ENCODE results near the gene SUMF1.

The SUMF1 gene

GRCh38 chr3:4497005-4497692 is 30.1 kb upstream of the SUMF1 start:
- no peak for DNase-seq

GRCh38 chr3:4496087-4496452 is 29.0 kb upstream of the SUMF1 start:
- DNase-seq: no peak

- no peak for DNase-seq
These were observed 28.4 kb upstream of the SUMF1 start for GRCh38 chr3:4495294-4496086.

GRCh38 chr3:4494895-4495264 is 27.8 kb upstream of the SUMF1 start:
- DNase-seq: no peak

- DNase-seq: peak; percentile 16
These were observed 27.1 kb upstream of the SUMF1 start for GRCh38 chr3:4493941-4494894.

GRCh38 chr3:4493014-4493940 is 26.2 kb upstream of the SUMF1 start, which contains the start of gene ITPR1:
TSS of gene ITPR1 (plus strand) at chr3:4493348. CDS start at chr3:4516492, 23,144 bp downstream.
- DNase-seq: peak; percentile 97

- peak; percentile 57 for DNase-seq
These were observed 25.3 kb upstream of the SUMF1 start for GRCh38 chr3:4492208-4493013.

GRCh38 chr3:4491855-4492207 is 24.8 kb upstream of the SUMF1 start:
- DNase-seq: no peak

- DNase-seq: no peak
These were observed 11.2 kb upstream of the SUMF1 start for GRCh38 chr3:4478261-4478660.

GRCh38 chr3:4476496-4476895 is 9.4 kb upstream of the SUMF1 start:
- DNase-seq: no peak

GRCh38 chr3:4475804-4476203 is 8.7 kb upstream of the SUMF1 start:
- DNase-seq: no peak

- peak; percentile 27 for DNase-seq
These were observed 7.8 kb upstream of the SUMF1 start for GRCh38 chr3:4474683-4475490.

- no peak for DNase-seq
These were observed 5.7 kb upstream of the SUMF1 start for GRCh38 chr3:4472766-4473165.

- no peak for DNase-seq
These were observed 5.2 kb upstream of the SUMF1 start for GRCh38 chr3:4472312-4472711.

GRCh38 chr3:4471907-4472306 is 4.8 kb upstream of the SUMF1 start:
- no peak for DNase-seq

- no peak for DNase-seq
These were observed 426 bp upstream of the SUMF1 start for GRCh38 chr3:4467522-4467867.

GRCh38 chr3:4464576-4464975 is 2.5 kb downstream of the SUMF1 start:
- DNase-seq: no peak

- DNase-seq: no peak
These were observed 4.6 kb downstream of the SUMF1 start for GRCh38 chr3:4462369-4463040.

- DNase-seq: no peak
These were observed 5.5 kb downstream of the SUMF1 start for GRCh38 chr3:4461468-4462090.

GRCh38 chr3:4460334-4460733 is 6.7 kb downstream of the SUMF1 start:
- DNase-seq: no peak
